Globus pallidus (tissue), 1 donor: Measurements from ENCODE around the gene FGF18.

ENCODE experiments used
- DNase-seq: peaks from one replicate; pipeline ENCODE4 v3.0.0-alpha.2; 2015; ENCODE audit warnings: low spot score

FGF18 gene

DNA sequence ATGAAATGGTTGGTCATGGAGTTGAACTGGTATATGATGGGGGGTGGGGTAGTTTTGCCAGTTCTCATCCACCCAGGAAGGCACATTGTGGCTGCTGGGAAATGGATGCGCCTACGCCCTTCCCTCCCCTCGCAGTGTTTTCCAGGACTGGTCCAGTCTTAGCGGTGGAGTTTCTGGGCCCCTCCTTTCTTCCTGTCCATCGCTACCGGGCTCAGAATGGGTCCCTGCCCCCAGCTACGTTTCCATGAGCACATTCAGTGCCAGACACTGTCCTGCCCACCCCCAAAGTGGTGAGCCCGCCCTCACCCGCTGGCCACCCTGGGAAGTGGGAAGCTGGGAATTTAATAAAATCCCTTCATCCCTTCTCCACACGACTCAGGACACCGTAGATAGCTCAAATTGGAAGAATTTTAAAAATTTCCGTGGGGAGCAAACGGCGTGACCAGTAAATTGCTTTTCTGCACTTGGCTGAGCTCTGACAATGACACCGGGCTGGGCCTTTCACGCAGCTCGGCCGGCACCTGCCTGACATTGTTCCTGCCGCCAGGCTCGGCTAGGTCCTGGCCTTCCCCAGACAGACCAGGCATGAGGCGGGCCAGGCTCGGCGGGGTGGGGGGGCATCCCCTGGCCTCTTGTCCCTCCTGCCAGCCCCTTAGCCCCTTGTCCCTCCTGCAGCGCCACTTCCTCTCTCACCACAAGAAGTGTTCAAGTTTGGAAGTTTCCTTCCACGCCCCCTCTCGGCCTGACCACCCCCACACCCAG, 3.6 kb downstream of the FGF18 start:
- no peak for DNase-seq

DNA sequence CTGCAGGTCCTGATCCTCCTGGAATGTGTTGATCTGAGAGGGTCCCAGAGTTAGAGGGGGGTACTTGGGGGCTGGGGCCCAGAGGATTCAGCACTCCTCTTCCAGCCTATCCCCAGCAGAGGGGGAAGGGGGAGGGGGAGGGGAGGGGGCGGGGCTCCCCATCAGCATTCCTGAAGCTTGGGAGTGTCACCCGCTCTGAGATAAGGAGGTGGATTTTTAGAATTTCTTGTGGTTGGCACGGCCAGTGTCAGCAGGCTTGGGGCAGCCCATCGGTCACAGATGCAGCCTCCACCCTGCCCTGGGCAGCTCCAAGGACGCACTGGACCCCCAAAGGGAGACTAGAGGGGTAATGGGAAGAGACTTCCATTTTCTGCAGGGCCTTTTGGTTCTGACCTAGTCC, 5.3 kb downstream of the FGF18 start:
- DNase-seq = no peak

DNA sequence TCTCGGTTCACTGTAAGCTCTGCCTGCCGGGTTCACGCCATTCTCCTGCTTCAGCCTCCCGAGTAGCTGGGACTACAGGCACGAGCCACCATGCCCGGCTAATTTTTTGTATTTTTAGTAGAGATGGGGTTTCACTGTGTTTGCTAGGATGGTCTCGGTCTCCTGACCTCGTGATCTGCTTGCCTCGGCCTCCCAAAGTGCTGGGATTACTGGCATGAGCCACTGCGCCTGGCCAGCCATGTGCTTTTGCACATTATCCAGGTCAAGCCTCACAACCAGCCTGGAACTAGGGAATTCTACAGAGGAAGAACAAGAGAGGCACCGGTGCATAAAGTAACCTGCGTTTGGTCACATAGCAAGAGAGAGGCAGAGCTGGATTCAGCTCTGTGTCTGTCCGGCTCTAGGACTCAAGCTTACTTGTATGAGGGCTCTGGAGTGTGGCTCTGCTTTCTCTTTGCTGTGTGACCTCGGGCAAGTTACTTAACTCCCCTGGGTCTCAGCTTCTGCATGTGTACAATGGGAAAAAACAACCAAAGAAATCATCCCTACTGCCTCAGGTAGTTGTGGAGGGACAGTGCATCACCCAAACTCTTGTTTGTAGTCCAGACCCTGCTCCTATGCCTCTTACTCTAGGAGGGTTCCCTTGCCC, 6.3 kb downstream of the FGF18 start:
- DNase-seq = no peak

DNA sequence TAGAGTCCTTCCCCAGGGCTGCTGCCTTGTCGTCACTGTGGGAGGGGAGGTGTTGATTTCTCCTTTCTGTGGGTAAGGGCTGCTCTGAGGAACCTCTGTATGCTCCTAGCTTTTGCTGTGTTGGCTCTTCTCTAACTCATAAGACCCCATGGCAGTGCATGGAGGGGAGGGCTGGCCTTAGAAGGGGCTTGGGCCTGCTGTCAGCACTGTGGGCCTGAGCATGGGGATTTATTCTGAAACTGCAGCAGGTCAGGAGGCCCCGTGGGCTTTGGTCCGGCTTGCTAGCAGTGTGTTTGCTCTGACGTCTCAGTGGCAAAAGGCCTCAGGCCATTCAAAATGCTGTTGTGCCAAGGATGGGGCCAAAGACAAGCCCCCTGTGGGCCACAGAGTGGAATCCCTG, 6.8 kb downstream of the FGF18 start:
- DNase-seq = no peak

DNA sequence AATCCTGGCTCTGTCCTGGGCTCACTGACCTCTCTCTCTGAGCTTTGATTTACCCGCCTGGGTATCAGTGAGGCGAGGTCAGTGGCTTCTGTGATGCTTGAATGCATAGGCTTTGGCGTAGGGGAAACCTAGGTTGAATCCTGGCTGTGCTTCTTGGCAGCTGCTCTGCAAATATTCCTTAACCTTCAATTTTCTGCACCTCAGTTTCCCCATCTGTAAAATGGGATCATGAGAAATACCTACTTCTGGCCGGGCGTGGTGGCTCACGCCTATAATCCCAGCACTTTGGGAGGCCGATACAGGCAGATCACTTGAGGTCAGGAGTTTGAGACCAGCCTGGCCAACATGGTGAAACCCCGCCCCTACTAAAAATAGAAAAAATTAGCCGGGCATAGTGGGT, 7.2 kb downstream of the FGF18 start:
- no peak for DNase-seq

DNA sequence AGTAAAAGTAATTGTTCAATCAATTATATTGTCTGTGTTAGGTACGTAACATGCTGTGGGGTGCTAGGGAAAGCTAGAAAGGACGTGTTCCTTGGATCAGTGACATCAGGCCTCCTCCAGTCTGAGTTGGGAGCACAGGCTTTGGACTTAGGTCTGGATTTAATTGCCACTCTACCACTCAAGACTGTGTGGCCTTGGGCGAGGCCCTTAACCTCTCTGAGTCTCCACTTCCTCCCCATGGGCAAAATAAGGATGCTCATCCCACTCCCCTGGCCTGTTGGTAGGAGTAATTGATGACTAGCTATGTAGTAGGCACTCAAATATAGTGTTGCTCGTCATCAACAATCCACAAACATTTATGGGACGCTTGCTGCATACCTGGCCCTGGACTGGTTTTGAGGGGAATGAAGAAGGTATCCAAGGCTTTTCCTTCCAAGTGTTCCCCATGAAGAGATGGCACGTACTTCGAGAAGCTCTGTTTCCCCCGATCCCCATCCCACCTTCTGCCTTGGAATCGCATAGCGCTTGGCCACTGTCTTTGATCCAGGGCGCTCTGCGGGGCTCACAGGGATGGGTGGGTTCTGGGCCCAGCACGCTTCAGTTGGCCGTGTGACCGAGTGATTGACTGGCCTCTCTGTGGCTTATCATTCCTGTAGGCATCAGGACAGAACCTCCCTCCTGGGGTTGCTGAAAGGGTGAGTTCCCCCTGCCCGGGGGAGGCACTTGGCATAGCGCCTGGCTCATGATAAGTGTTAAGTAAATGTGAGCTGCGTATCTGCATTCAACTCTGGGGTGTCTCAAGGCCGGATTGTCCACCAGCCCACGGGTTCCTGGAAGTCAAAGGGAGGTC, 8.1 kb downstream of the FGF18 start:
- no peak for DNase-seq

DNA sequence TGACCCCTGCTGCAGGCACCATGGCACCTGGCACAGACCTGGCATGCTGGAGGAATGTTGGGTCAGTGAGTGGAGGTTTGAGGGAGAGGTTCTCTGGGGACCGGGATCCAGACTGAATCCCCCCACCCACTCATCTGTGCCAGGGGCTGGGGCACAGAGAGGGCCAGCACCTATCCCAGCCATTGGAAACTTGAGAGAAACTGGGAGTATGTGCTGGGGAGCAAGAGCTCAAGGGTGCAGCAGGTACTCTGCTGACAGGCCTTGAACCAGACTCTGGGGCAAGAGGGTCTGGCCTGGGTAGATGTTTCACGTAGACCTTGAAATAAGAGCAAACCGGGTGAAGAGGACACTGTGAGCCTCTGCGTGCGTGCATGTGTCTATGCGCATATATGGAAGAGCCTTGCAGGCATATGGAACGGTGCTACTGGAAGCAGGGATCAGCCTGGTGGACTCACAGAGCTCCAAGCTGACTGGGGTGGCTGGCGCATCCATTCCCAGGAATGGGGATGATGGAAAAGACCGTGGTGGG, 8.8 kb downstream of the FGF18 start:
- no peak for DNase-seq

DNA sequence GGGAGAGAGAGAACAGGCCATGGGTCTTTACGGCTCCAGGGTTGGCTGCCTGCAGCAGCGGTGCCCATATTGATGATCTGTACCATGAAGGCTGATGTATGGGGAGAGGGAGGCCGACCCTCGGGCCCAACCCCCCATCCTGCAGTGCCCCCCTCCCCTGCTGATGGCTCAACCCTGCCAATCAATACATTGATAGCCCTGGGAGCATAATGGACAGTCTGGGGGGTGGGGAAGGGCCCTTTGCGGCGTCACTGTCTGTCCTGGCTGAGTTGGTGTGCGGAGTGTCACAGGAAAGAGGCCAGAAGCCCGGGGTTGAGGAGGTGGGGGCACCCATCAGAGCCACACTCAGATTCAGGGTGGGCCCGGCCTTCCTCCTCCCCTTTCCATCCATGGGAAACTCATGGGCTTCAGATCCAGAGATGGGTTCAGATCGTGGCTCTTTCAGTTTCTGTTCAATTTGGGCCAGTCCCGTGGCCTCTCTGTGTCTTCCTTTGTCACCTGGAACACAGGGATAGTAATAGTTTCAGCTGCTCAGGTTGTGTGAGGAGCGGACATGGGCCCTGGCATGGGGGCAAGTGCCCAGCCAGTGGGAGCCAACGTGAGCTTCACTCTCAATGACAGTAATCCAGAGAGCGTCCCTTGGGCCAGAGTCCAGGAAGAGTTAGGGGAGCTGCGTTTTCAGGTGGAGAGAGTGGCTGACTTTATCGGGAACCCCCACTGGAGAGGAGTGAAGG, 9.5 kb downstream of the FGF18 start:
- DNase-seq = no peak

DNA sequence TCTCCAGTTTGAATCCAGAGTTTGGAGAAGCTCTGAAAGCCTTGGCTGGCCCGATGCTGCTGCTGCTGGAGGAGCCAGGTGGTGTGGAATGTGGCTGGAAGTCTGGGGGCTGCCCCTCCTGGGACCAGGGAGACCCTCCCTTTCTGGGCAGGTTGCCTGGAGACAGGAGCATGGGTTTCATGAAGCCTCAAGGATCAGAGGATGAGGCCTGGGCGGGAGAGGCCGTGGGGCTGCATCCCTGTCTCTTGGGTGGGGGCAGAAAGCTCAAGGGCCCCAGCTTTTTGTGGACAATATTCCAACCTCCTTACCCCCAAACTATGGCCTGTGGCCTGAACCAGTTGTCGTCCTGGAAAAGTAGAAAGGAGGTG, 10.1 kb downstream of the FGF18 start:
- no peak for DNase-seq

DNA sequence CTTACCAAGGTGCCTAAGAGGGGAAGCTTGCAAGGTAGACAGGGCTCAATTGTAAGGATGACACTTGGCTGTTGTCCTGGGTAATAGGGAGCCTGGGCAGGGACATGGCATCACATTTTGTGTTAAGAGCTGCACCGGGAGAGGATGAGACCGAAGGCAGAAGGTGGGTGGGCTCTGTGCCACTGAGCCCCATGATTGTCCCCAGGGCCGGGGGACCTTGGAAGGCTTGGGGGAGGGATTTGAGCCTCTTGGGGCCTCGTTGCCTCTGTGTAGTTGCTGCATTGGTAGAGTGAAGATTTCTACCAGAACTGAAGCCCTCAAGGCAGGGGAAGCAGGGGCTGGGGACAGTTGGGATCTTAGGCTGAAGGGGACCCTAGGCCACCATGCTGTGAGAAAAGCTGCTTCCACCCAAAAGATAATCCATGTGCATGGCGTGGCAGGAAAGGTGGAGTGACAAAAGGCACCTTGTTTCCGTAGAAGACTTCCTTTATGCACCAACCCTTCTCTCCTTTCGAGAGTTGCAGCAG, 11.9 kb downstream of the FGF18 start:
- no peak for DNase-seq

DNA sequence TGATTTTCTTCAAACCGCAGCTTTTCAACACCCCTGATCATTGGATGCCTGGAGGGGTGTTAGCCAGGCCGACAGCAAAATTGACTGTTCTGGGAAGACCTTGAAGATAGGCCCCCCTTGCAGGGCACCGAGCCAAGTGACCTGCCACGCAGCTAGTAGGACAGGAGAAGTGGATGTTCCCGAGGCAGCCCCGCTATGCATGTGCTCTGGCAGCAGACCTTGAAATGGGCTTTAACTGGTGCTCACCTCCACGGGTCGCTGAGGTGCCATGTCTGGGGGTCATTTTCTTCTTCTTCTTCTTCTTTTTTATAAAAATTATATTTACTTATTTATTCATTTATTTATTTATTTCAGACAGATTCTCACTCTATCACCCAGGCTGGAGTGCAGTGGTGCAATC, 12.6 kb downstream of the FGF18 start:
- DNase-seq = no peak

DNA sequence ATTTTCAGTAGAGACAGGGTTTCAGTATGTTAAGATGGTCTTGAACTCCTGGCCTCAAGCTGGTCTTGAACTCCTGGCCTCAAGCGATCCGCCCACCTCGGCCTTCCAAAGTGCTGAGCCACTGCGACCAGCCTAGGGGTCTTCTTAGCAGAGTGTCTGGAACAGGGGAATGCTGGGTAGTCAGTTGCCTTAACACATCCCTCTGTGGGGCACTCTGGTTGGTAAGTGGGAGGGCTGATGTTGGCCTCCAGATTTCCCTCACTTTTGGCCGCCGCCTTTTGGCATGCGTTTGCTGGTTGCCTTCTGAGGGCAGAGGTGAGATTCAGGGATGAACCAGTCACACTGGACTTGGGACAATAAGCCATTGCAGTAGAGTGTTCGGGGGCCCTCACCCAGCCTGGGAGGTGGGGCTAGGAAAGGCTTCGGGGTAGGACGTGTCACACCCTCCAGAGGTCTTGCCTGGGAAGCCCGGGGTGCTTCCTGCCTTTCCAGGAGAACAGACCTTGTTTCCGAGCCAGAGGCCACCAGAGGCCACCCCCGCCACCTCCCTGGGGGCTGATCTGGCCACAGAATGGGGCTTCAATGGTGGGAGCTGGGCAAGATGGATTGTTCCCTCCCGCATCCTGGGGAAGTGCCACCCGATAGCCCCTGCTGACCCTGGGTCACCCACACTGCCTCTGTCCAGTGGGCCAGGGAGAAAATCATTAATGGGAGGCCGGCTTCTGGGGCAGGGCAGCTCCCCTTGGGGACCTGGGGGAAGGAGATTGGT, 13.3 kb downstream of the FGF18 start:
- no peak for DNase-seq

DNA sequence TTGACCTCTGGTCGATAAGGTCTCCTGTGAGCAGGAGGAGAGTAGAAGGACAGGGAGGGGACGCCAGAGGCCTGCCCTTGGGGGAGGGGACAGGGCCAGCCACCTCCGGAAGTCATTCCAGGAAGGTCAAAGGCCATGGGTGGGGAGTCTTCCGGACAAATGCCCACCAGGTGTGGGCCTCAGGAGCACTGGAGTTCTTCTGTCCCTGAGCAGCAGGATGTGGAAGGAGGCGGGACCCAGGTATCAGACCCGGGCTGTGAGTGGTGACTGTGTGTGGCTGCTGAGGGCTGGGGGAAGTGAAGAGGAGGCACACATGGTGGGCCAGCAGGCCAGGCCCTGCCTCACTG, 13.9 kb downstream of the FGF18 start:
- DNase-seq = no peak

DNA sequence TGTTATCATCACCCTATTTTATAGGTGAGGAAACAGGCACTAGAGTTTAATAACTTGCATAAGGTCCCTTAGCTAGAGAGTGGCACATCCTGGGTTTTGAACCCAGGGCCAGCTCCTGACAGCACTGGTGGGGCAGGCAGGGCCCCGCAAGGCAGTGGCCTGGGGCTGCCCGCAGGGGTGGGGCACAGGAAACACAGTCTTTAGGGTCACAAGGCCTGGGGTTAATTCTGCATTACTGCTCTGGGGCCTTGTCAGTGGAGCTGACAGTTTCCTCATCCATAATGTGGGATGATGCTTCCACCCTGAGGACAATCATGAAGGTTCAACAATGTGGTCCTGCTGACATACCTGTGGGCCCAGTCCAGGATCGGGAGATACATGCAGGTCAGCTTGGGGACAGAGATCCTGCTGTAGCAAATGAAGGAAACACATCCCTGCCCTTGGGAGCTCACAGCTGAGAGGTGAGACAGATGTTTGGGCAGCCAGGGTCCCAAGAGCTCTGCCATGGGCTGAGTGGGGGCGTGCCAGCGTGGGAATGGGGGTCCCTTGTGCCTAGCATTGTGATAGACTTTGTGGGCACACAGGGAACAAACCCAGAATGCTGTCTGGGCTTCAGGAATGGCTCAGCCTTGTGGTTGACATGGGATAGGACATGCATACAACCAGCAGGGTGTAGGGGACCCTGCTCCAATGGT, 14.7 kb downstream of the FGF18 start:
- no peak for DNase-seq

DNA sequence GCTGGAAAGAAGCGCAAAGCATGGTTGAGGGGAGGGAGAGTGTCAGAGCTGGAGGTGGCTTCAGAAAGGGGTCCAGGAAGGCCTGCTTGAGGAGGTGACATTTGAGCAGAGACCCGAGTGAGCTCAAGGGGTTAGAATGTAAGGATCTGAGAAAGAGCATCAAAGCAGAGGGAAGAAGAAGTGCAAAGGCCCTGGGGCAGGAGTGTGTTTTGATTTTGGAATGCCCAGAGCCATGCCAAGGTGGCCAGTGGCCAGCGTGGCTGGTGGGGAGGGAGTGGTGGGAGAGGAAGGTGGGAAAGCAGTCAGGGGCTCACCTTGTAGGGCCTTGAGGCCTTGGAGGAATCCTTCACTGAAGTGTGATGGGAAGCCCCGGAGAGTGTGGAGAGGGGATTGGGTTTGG, 15.4 kb downstream of the FGF18 start:
- DNase-seq = no peak

DNA sequence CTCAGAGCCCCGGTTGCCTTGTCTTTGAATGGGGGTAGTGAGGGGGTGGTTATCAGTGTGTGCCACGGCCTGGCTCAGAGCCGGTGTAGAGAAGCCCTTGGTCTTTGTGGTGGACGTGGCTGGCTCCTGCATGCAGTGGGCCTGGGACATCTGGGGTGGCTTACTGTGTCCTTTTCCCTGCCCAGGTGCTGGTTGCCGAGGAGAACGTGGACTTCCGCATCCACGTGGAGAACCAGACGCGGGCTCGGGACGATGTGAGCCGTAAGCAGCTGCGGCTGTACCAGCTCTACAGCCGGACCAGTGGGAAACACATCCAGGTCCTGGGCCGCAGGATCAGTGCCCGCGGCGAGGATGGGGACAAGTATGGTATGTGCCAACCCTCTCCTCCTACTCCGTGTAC, 16.5 kb downstream of the FGF18 start:
- no peak for DNase-seq

DNA sequence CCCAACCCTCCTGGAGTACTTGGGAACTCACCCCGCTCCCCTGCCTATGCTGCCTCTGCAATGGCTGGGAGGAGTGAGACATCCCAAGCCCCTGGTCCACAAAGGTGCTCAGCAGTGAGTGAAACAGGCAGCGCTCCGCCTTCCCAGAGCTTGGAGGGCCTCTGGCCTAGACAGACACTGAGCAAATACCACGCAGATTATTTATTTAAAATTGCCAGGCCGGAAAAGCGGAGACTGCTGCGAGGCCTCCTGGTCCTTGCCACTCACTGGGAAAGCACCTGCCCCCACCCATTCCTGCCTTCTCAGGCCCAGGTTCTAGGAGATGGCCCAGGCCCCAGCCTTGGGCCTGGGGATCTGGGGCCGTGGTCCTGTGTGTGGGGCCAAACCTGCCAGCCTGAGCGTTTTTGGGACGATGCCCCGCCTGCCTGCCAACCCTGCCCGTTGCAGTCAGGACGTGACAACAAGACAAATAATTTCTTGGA, 17.4 kb downstream of the FGF18 start:
- no peak for DNase-seq

DNA sequence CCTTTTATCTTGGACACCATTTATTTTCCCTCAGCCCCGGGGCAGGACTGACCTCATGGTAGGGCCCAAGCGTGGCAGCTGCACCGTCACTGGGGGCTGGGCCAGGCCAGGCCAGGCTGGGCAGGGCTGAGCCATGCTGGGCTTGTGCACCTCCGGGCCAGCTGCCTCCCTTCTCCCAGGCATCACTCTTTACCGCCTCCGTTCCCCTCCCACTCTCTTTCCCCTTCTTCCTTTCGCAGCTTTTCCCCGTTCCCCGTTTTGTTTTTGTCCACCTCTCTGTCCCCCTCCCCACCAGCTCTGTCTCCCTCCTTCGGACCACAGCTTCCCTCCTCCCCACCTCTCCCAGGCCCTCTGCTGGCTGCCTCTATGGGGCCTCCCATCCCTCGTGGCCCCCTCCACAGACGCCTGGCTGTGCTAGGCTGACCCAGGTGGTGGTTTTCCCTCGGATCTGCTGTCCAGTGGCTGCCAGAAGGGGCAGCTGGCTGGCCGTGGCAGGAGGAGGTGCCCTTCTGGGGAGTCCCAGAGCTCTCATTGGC, 17.9 kb downstream of the FGF18 start:
- DNase-seq = no peak

DNA sequence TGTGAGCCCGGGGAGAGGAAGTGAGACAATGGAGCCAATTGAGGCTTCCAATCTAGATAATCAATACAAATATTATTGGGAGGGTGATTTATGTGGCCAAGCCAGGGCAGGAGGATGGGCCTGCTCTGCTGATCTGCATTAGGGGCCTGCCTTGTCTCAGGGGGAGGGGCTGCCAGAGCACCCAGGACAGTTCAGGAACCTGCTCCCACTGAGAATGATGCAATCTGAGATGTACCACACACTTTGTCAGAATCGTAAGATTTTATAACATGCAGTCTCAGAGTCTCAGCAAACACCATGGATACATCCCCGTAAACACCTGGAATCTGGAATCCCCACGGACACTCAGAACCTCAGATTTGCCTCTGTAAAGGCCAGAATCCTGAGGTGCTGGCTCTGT, 19.3 kb downstream of the FGF18 start:
- no peak for DNase-seq

DNA sequence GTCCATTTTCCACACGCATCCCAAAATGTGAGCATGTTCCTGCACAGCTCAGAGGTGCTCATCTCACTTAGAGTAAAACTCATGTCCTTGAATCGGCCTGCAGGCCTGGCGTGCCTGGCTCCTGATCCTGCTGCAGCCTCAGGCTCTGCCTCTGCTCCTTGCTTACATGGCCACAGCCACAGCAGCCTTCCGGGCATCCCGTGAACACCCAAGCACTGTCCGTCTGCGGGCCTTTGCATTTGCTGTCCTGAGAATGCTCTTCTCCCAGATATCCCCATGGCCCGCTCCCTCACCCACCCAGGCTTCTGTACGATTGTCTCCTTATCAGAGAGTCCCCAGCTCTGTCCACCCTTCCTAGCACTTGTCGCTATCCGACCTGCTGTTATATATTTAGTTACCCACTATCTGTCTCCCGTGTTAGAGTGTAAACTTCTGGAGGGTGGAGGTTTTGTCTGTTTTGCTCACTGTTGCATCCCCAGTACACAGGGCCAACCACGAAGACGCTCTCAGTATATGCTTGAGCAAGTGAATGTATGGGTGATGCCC, 21.9 kb downstream of the FGF18 start:
- no peak for DNase-seq
